PFSK-1 (cell line): Measurements from ENCODE around the gene SLC9A3.

Source experiments
- POLR2AphosphoS5 ChIP-seq: IDR thresholded peaks from 2 replicates; pipeline ENCODE4 v1.6.1; 2012; ENCODE audit warnings: low read depth, mild to moderate bottlenecking, control low read depth, low read length, moderate library complexity
- TAF1 ChIP-seq: IDR thresholded peaks from 2 replicates; pipeline ENCODE4 v1.6.1; 2012; ENCODE audit warnings: low read length, control low read depth, borderline replicate concordance; ENCODE audit not compliant: insufficient read depth

- TF ChIP-seq POLR2AphosphoS5 (no peak), TAF1 (no peak)
Observed at GRCh38 chr5:425714-426113, 98.5 kb downstream of the SLC9A3 start.
